NB4 (cell line): ENCODE results near the gene DPEP2.
A peak's percentile ranks its signal among the peaks of the same experiment; 100 is the strongest.
"Not testable (repeated sequence)": the region's sequence is repeated elsewhere in the genome, so short reads cannot be mapped to it uniquely, and the experiment has no call there.

Experiments
- DNase-seq: peaks from one replicate; pipeline ENCODE4 v3.0.0; 2010; ENCODE audit warnings: low read depth
- H3K4me3 ChIP-seq: one replicate; pipeline ENCODE4 v1.5.1; 2011; ENCODE audit warnings: mild to moderate bottlenecking, low read depth, low read length, moderate library complexity
- CTCF ChIP-seq: IDR thresholded peaks from one replicate; pipeline ENCODE4 v1.5.1; 2012; ENCODE audit warnings: low read depth, low read length
- MAX ChIP-seq: IDR thresholded peaks from 2 replicates; pipeline ENCODE4 v1.6.1; 2011; ENCODE audit warnings: low read depth, low read length
- MYC ChIP-seq: IDR thresholded peaks from 2 replicates; pipeline ENCODE4 v1.6.1; 2011; ENCODE audit warnings: low read depth, low read length
- POLR2A ChIP-seq: IDR thresholded peaks from 2 replicates; pipeline ENCODE4 v1.6.1; 2011; ENCODE audit warnings: mild to moderate bottlenecking; ENCODE audit not compliant: insufficient read length; ENCODE audit errors: extremely low read depth

The DPEP2 gene

DNA sequence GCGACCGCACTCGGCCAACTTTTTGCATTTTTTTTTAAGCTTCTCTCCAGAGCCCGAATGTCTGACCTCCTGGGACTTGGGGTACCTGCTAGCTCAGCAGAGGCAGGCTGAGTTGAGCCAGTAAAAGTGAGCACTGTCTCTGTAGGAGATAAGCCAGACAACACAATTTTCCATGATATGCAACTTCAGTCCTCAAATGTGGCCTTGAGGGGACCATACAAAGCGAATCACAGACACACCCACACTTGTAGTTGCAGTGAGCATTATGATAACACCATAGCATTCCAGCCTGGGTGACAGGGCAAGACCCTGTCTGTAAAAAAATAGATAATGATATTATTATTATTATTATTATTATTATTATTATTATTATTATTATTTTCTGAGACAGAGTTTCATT lies 2.6 kb downstream of the DPEP2 start:
- no peak overlapping the region for H3K4me3 ChIP-seq
- DNase-seq: no peak
- TF ChIP-seq MAX: no peak
- no peak for TF ChIP-seq MYC

- DNase-seq: peak; percentile 64
- TF ChIP-seq CTCF: no peak
- TF ChIP-seq MAX: no peak
- TF ChIP-seq POLR2A: no peak
- TF ChIP-seq MYC: no peak
- H3K4me3 ChIP-seq: no peak overlapping the region
These were observed 3.9 kb downstream of the DPEP2 start for GRCh38 chr16:67995423-67995822.

- not testable (repeated sequence) for H3K4me3 ChIP-seq, DNase-seq
These were observed 5.3 kb downstream of the DPEP2 start for GRCh38 chr16:67994040-67994408.

GRCh38 chr16:67993207-67994039 lies 5.9 kb downstream of the DPEP2 start:
- no peak overlapping the region for H3K4me3 ChIP-seq
- TF ChIP-seq MAX: no peak; the same call in 1 of the 2 replicates
- peak; percentile 8; the same call in 1 of the 2 replicates for TF ChIP-seq MYC
- peak; percentile 91 for TF ChIP-seq CTCF
- DNase-seq: peak; percentile 88

GRCh38 chr16:67992661-67993206 lies 6.5 kb downstream of the DPEP2 start:
- TF ChIP-seq POLR2A (no peak), MAX (no peak), CTCF (no peak), MYC (no peak)
- H3K4me3 ChIP-seq: no peak overlapping the region
- no peak for DNase-seq

- no peak for DNase-seq
- no peak overlapping the region for H3K4me3 ChIP-seq
- no peak for TF ChIP-seq POLR2A
- TF ChIP-seq CTCF: no peak
- TF ChIP-seq MAX: no peak
- no peak for TF ChIP-seq MYC
These were observed 9.3 kb downstream of the DPEP2 start for GRCh38 chr16:67990018-67990386.

DNA sequence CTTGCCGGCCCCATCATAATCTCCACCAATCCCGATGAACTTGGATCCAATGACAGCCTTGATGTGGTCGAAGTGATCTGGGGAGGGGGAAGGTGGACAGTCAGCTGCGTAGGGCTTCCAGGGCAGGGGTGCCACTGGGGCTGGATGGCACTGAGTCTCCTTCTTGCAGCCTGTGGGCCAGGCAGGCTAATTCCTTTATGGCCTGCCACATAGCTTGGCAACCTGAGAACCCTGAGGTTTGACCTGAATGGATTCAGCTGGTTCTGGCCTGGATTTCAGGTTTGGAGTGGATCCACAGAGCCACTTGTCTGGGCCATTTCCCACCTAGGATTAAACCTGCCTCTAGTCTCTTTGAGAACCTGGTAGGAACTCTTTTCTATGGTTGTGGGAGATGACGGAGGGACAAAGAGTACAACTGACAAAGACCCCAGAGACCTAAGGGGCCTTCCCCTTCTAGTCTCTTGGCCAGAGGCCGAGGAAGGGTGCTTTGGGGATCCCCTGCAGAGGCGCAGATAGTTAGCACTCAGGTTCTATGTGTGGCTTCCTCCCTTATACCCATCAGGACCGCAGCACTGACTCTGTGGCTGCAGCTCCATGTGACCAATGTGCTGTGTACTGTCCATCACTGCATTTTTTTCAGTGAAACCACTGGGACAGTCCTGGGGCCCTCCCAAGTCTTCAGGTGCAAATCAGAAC lies 9.8 kb downstream of the DPEP2 start:
- TF ChIP-seq MYC (no peak), CTCF (no peak), MAX (no peak), POLR2A (no peak)
- DNase-seq: no peak

More for the DNA sequence above, 9.8 kb downstream of the DPEP2 start:
- H3K4me3 ChIP-seq: no peak overlapping the region
